Stimulated activated CD8-positive, alpha-beta memory T cell treated with anti-CD3 and anti-CD28 coated beads, Interleukin-7, amount 100 ng/mL, for 24 hours (primary cell): ENCODE results near the gene ATCAY.
"Not testable (repeated sequence)": the region's sequence is repeated elsewhere in the genome, so short reads cannot be mapped to it uniquely, and the experiment has no call there.

Experiments used
- DNase-seq: peaks from one replicate; pipeline ENCODE4 v3.0.0-alpha.2; 2020; ENCODE audit warnings: low read depth

The ATCAY gene

DNA sequence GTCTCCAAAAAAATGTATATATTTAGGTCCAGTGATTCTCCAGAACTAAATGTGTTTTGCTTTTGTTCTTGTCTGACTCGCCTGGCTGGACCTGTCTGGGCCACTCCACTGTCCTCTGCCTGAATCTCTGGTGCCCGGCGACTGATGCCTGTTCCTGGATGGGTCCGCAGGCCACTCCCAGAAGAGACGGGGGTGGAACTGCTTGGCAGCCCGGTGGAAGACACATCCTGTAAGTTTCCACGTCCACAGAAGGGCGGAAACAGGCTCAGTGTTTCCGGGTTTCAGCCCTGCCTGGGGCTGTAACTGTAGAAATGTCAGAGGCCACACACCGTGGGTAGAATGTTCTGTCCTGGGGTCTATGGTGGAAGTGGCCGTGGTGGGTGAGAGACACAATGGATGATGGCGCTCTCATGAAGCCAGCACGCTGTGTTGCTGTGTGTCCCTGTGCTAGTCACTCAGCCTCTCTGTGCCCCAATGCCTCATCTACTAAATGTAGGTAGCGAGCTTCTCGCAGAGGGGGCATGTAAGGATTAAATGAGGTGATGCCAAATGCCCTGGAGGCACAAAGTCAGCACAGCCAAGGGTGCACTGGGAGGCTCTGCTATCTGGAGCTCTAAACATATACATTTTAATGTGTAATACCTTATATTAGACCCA, 22.0 kb downstream of the ATCAY start:
- no peak for DNase-seq

GRCh38 chr19:3904233-3904632, 23.7 kb downstream of the ATCAY start:
- DNase-seq, result no peak

DNA sequence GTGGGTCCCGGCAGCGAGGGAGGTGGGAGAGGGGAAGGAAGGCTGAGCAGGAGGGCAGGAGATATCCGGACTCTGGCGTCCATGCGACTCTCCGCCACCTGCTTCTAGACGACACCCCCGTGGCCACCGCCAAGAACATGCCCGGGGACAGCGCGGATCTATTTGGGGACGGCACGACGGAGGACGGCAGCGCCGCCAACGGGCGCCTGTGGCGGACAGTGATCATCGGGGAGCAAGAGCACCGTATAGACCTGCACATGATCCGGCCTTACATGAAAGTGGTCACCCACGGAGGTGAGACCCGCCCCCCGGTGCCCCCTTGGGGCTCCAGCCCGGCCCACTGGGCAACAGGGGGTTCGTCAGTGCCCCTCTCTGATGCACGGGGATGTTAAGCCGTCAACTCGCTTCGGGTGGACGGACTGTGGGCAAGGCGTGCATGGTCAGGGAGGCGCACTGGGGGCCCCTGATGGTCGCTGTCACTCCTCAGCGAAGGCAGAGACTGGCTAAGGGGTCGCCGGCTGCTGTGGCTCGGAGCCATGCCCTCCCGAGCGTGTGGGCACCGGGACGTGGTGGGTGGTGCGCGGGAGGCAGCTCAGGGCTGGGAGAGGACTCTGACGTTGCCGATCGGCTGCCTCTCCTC, 27.3 kb downstream of the ATCAY start:
- DNase-seq, result no peak

- DNase-seq, result no peak
Observed at GRCh38 chr19:3908266-3909054, 28.0 kb downstream of the ATCAY start.

DNA sequence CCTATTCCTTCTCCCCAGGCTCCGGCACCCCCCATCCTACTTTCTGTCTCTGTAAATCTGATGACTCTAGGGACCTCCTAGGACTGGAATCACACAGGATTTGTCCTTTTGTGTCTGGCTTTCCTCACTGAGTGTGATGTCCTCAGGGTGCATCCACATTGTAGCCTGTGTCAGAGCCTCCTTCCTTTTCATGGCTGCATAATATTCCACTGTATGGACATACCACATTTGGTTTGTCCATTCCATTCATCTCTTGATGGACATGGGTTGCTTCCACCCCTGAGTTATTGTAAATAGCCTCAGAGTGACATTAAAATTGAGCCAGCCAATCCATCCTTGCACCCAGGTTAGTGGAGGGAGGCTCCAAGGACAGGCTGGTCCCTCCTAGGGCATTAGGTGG, 29.6 kb downstream of the ATCAY start:
- no peak for DNase-seq

- DNase-seq, result no peak
Observed at GRCh38 chr19:3914199-3914598, 33.7 kb downstream of the ATCAY start.

GRCh38 chr19:3916033-3916432, 35.5 kb downstream of the ATCAY start:
- DNase-seq, result no peak

DNA sequence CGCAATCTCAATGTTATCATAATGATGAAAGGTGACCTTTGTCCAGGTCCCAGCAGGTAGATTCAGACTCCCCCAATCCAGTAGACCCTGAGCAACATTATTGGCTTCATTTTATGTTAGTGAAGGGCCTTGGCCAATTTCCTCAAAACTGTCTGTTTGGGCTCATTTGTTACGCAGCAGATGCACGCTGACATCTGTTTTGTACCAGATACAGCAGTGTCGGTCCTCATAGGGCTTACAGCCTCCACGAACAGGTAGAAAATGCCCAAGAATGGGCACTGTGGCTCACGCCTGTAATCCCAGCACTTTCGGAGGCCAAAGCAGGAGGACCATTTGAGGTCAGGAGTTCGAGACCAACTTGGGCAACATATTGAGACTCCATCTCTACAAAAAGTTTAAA, 39.3 kb downstream of the ATCAY start:
- no peak for DNase-seq

DNA sequence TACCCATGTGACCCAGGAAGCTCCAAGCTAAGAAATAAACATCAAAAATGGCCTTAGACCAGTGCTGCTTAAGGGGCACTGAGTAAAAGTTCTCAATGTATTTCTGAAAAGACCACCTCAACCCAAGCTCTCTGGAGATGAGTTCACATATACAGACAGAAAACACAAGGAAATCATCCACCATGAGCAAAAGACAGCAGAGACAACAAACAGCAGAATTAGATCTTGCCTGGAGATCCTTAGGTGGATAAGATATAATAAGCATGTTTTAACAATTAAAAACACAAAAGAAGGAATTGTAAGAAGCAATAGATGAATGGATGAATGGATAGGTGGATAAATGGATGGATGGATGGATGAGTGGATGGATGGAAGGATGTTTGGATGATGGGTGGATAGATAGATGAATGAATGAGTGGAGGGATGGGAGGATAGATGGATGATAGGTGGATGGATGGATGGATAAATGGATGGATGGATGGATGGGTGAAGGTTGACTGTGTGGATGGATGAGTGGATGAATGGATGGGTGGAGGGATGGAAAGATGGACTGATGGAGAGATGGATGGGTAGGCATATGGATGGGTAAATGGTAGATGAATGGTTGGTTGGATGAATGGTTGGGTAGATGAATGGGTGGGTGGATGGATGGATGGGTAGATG, 42.7 kb downstream of the ATCAY start:
- no peak for DNase-seq

DNA sequence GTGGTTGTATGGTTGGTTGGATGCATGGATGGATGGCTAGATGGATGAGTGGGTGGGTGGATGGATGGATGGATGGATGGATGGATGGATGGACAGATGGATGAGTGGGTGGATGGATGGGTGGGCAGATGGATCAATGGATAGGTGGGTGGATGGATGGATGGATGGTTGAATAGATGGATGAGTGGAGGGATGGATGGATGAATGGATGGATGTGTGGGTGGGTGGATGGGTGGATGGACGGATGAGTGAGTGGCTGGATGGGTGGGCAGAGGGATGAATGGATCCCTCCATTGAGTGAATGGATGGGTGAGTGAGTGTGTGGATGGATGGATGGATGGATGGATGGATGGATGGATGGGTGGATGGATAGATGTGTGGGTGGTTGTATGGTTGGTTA, 43.4 kb downstream of the ATCAY start:
- DNase-seq, result no peak

DNA sequence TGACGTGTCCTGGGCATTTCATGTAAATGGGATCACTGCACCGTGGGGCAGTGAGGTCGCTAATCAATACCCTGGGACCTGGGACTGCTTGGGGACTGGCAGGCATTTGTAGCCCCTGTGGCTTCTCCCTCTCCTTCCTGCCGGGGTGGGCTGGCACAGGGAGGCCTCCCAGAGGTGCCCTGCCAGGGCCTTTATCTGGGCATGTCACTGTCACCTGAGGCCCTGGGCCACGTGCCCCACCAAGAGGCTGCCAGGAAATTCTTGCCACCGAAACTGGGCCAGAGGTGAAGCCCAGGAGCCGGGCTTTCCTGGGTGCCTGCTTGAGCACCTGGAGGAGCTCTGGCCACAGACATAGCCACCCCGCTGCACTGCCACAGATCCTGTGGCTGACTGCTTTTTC, 50.6 kb downstream of the ATCAY start:
- no peak for DNase-seq

DNA sequence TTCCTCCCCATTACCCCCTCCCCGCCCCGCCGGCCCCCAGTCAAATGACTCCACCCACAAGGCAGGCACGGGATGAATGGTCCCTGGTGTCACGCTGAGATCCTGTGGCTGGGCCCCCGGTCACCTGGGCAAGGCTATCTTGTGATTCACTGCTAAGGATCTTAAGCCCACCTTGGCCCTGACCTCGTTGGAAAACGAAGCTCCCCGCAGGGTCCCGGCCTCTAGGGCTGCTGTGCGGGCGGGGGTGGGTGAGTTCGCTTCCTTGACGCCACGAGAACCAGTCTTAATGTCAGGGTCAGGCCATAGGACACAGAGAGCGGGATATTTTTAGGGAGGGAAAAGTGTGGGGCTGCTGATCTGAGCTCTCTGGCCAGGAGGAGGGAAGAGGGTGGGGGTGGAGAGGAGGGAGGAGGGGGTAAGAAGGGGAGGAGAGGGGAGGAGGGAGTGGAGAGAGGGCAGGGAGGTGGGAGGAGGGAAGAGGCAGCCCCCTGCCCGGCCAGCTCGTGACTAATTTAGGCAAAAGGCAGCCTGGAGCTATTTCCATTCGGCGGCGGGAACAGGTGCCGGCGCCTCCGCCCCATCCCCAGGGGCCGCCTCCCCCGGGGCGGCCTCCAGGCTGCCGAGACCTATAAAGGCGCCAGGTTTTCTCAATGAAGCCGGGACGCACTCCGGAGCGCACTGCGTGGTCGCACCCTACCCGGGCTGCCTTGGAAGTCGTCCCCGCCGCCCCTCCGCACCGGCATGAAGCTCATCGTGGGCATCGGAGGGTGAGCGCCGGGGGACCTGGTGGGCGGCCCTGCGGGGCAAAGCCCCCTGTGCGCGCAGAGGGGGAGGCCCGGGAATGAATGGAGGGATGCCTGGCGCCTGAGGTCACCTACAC, 52.7 kb downstream of the ATCAY start, which contains the start of gene NMRK2:
Gene NMRK2 (plus strand): TSS at position 139 of the 880 bp plus-strand sequence. CDS start 603 bp downstream, at position 742.
- no peak for DNase-seq

DNA sequence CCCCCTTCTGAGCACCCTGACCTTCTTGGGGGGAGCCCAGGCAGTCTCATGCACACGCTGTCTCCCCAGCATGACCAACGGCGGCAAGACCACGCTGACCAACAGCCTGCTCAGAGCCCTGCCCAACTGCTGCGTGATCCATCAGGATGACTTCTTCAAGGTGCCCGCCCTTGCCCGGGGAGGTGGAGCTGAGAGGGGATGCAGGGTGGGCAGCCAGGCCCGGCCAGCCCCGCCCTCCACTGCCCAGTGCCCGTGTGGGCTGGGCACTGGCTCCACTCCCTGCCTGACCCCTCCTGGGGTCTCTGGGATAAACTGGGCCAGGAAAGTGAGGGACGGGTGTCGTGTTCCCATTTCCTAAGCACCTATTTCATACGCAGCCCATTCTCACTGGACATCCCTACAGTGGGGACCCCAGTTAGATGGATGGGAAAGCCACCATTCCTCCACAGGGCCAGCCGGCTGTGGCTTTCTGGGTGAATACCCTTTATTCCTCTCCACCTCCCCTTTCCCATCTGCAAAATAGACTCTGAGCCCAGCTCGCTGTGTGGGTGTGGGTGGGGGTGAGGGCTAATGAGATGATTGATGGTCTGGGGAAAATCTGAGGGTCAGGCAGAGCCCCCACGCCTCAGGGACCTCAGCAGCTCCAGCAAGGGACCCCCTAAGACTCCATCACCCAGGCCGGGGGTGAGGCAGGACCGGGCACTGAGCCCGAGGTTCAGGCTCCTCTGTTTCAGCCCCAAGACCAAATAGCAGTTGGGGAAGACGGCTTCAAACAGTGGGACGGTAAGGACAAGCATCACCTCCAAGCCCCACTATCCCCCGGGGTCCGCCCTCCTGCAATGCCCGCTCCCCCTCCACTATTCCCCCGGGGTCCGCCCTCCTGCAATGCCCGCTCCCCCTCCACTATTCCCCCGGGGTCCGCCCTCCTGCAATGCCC, 56.3 kb downstream of the ATCAY start:
- no peak for DNase-seq

DNA sequence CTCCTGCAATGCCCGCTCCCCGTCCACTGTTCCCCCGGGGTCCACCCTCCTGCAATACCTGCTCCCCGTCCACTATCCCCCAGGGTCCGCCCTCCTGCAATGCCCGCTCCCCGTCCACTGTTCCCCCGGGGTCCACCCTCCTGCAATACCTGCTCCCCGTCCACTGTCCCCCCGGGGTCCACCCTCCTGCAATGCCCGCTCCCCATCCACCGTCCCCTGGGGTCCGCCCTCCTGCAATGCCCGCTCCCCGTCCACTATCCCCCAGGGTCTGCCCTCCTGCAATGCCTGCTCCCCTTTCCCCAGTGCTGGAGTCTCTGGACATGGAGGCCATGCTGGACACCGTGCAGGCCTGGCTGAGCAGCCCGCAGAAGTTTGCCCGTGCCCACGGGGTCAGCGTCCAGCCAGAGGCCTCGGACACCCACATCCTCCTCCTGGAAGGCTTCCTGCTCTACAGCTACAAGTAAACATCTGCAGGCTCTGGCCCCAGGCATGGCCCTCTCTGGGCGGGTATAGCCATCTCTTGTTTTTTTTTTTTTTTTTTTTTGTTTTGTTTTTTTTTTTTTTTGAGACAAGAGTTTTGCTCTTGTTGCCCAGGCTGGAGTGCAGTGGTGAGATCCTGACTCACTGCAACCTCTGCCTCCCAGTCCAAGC, 57.9 kb downstream of the ATCAY start:
- not testable (repeated sequence) for DNase-seq

DNA sequence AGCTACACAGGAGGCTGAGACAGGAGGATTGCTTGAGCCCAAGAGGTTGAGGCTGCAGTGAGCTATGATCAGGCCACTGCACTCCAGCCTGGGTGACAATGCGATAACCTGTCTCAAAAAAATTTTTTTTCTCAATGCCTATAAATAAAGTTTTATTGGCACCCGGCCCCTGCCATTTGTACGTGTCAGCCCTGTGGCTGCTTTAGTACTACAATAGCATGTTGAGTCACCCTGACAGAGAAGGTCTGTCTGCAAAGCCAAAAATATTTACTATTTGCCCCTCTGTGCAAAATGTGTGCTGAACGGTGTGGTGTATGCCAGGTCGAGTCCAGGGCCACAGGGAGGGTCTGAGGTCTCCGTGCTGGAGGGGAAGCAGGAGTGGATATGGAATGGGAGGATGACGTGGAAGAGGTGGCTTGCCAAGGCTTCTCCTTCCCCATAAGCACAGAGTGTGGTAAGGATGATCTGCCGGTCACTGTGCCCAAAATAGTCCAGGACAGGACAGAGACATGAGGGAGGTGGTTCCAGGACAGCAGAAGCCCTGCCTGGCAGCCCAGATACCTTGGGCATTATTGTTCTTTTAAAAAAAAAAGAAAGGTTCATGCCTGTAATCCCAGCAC, 62.4 kb downstream of the ATCAY start:
- DNase-seq, result no peak

GRCh38 chr19:3944018-3944721, 63.7 kb downstream of the ATCAY start:
- DNase-seq, result no peak

DNA sequence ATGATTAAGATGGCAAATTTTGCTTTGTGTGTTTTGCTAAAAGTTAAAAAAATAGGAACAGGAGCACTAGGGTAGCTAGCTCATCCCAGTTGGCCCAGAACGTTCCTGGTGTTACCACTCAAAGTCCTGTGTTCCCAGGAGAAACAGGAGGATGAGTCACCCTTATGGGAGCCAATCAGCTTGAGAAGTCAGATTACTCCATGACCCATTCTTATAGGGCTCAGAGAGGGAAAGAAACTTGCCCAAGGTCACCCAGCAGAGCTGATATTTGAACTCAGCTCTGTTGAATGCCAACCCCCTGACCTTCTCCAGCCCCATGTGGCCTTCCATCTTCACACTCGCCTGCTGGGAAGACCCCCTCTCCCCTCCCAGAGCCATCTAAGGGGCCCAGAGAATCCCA, 65.4 kb downstream of the ATCAY start:
- no peak for DNase-seq

GRCh38 chr19:3947316-3947933, 66.9 kb downstream of the ATCAY start:
- DNase-seq, result not testable (repeated sequence)
